Parathyroid adenoma (tissue), 2 donors: ENCODE data around the gene ZNF281.

Experiments
- H2AFZ ChIP-seq: fragments of 300-600 bp; sonication (generic); one replicate; pipeline ENCODE4 v1.7.0; 2017; ENCODE audit warnings: antibody characterized with exemption, mild to moderate bottlenecking
- H3K27ac ChIP-seq: fragments of 300-600 bp; sonication (generic); one replicate; pipeline ENCODE4 v1.7.0; 2017
- H3K27me3 ChIP-seq: fragments of 300-600 bp; sonication (generic); one replicate; pipeline ENCODE4 v1.7.0; 2017; ENCODE audit warnings: low read length; ENCODE audit not compliant: control insufficient read depth, insufficient read depth
- H3K36me3 ChIP-seq: fragments of 300-600 bp; sonication (generic); one replicate; pipeline ENCODE4 v1.7.0; 2017; ENCODE audit warnings: low read length; ENCODE audit not compliant: control insufficient read depth, insufficient read depth
- H3K4me1 ChIP-seq: fragments of 300-600 bp; sonication (generic); one replicate; pipeline ENCODE4 v1.7.0; 2017; ENCODE audit warnings: control low read depth
- H3K4me2 ChIP-seq: fragments of 300-600 bp; sonication (generic); one replicate; pipeline ENCODE4 v1.7.0; 2017; ENCODE audit warnings: low read length
- H3K4me3 ChIP-seq: fragments of 300-600 bp; sonication (generic); one replicate; pipeline ENCODE4 v1.7.0; 2017; ENCODE audit warnings: low read depth, low read length
- H3K79me2 ChIP-seq: fragments of 300-600 bp; sonication (generic); one replicate; pipeline ENCODE4 v1.7.0; 2017; ENCODE audit warnings: control low read depth
- H3K9ac ChIP-seq: fragments of 300-600 bp; sonication (generic); one replicate; pipeline ENCODE4 v1.7.0; 2017; ENCODE audit warnings: mild to moderate bottlenecking
- H3K9me3 ChIP-seq: fragments of 300-600 bp; sonication (generic); one replicate; pipeline ENCODE4 v1.7.0; 2017; ENCODE audit warnings: low read length; ENCODE audit not compliant: control insufficient read depth
- CTCF ChIP-seq: fragments of 300-600 bp; sonication (generic); IDR thresholded peaks from one replicate; pipeline ENCODE4 v1.7.0; 2017; ENCODE audit warnings: antibody characterized with exemption, mild to moderate bottlenecking
- donor health status: primary hyperparathyroidism.

ZNF281 gene

GRCh38 chr1:200411406-200412257 is 1.8 kb upstream of the ZNF281 start:
- Histone ChIP-seq H3K36me3 (no peaks in the 10 kb centered on the region), H3K4me3 (no peak overlapping the region), H3K4me1 (no peaks in the 10 kb centered on the region), H3K4me2 (no peak overlapping the region), H3K27me3 (no peaks in the 10 kb centered on the region), H2AFZ (peak overlapping the region; percentile 72), H3K27ac (no peak overlapping the region), H3K9me3 (no peaks in the 10 kb centered on the region), H3K79me2 (peaks cover 4% of the 10 kb centered on the region), H3K9ac (no peak overlapping the region)
- TF ChIP-seq CTCF: no peak

- Histone ChIP-seq H3K9me3 (no peaks in the 10 kb centered on the region), H3K36me3 (no peaks in the 10 kb centered on the region), H3K27ac (no peak overlapping the region), H3K79me2 (peaks cover 4% of the 10 kb centered on the region), H3K4me2 (peak overlapping the region; percentile 93), H3K27me3 (no peaks in the 10 kb centered on the region), H2AFZ (peak overlapping the region; percentile 94), H3K4me3 (peak overlapping the region; percentile 98), H3K4me1 (no peaks in the 10 kb centered on the region), H3K9ac (no peak overlapping the region)
- no peak for TF ChIP-seq CTCF
Observed at GRCh38 chr1:200410566-200410878, 686 bp upstream of the ZNF281 start.

GRCh38 chr1:200409203-200409760 is 554 bp downstream of the ZNF281 start:
- TF ChIP-seq CTCF: no peak
- Histone ChIP-seq H3K79me2 (peaks cover 4% of the 10 kb centered on the region), H3K9ac (no peak overlapping the region), H3K27ac (peak overlapping the region; percentile 59), H3K4me1 (no peaks in the 10 kb centered on the region), H3K36me3 (no peaks in the 10 kb centered on the region), H3K4me3 (peak overlapping the region; percentile 98), H2AFZ (peak overlapping the region; percentile 94), H3K4me2 (peak overlapping the region; percentile 93), H3K27me3 (no peaks in the 10 kb centered on the region), H3K9me3 (no peaks in the 10 kb centered on the region)

GRCh38 chr1:200406161-200406797 is 3.6 kb downstream of the ZNF281 start:
- no peak overlapping the region for H3K9ac ChIP-seq
- H3K9me3 ChIP-seq: no peaks in the 10 kb centered on the region
- no peak overlapping the region for H3K4me3 ChIP-seq
- TF ChIP-seq CTCF: no peak
- H3K79me2 ChIP-seq: peaks cover 4% of the 10 kb centered on the region
- H2AFZ ChIP-seq: no peak overlapping the region
- no peaks in the 10 kb centered on the region for H3K4me1 ChIP-seq
- no peak overlapping the region for H3K27ac ChIP-seq
- no peaks in the 10 kb centered on the region for H3K27me3 ChIP-seq
- no peaks in the 10 kb centered on the region for H3K36me3 ChIP-seq
- H3K4me2 ChIP-seq: peak overlapping the region; percentile 29
